ENCODE measurements around the gene USP32. TPM values are rescaled to one million over a fixed set of nuclear protein-coding genes. Genes with fewer than 3 reads are reported as not detected.
A peak's percentile ranks its signal among the peaks of the same experiment; 100 is the strongest.

Gene USP32
- total and polyA plus RNA-seq, 4 donors, result 11.6 to 103 (median 42.9) TPM

DNA sequence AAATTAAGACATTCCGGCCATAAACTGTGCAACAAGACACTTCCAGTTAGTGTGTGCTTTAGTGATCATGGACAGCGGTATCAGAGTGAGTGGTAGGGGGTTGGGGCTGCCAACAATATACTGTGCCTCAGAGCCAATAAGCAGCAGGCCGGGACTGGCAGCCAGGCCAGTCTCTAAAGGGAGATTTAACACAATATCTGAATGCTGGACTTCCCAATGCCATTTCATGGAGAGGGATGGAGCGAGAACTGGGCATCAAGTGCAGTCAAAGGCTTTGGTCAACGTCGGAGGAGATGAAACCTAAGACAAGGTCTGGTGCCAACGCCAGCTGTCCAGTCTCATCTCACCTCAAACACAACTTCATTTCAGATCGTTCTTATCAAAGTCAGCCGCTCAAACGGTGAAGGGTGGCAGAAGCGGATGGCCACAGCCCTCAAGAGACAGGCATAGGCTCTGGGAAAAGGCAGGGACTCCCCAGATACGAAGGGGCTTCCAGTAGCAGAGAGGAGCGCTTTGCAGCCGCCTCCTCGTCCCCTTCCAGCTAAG is 935 bp downstream of the USP32 start:
- peak; percentile 61 for DNase-seq (ENCODE audit: low spot score)
- Histone ChIP-seq H3K36me3 (ENCODE audit: control insufficient read depth in 4 of 4, insufficient read depth in 3 of 4, low read depth in 1 of 4, low read length in 3 of 4) (no peaks in the 10 kb centered on the region), H3K27ac (ENCODE audit: low read depth in 1 of 2, low read length in 2 of 2) (peak overlapping the region; percentile 94 to 96), H3K27me3 (ENCODE audit: control insufficient read depth in 4 of 4, insufficient read depth in 4 of 4, low read length in 3 of 4) (no peaks in the 10 kb centered on the region), H3K9me3 (ENCODE audit: control insufficient read depth in 4 of 4, low read length in 3 of 4) (no peaks in the 10 kb centered on the region), H3K4me3 (ENCODE audit: low read depth in 1 of 3, low read length in 3 of 3) (peak overlapping the region; percentile 73 to 76 (median 75)), H3K9ac (ENCODE audit: low read depth in 1 of 2, low read length in 2 of 2) (peak overlapping the region; percentile 72 to 80), H3K4me1 (ENCODE audit: control insufficient read depth in 4 of 4, insufficient read depth in 4 of 4, low read length in 3 of 4) (peaks cover 0 to 29% (median 10%) of the 10 kb centered on the region in 4 donors)
- no peak for TF ChIP-seq YY1 (IDR thresholded peaks at IDR 0.05)
- TF ChIP-seq, protein P1, sequence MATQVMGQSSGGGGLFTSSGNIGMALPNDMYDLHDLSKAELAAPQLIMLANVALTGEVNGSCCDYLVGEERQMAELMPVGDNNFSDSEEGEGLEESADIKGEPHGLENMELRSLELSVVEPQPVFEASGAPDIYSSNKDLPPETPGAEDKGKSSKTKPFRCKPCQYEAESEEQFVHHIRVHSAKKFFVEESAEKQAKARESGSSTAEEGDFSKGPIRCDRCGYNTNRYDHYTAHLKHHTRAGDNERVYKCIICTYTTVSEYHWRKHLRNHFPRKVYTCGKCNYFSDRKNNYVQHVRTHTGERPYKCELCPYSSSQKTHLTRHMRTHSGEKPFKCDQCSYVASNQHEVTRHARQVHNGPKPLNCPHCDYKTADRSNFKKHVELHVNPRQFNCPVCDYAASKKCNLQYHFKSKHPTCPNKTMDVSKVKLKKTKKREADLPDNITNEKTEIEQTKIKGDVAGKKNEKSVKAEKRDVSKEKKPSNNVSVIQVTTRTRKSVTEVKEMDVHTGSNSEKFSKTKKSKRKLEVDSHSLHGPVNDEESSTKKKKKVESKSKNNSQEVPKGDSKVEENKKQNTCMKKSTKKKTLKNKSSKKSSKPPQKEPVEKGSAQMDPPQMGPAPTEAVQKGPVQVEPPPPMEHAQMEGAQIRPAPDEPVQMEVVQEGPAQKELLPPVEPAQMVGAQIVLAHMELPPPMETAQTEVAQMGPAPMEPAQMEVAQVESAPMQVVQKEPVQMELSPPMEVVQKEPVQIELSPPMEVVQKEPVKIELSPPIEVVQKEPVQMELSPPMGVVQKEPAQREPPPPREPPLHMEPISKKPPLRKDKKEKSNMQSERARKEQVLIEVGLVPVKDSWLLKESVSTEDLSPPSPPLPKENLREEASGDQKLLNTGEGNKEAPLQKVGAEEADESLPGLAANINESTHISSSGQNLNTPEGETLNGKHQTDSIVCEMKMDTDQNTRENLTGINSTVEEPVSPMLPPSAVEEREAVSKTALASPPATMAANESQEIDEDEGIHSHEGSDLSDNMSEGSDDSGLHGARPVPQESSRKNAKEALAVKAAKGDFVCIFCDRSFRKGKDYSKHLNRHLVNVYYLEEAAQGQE (IDR thresholded peaks at IDR 0.05), result peak; percentile 85
- TF ChIP-seq, protein P2, sequence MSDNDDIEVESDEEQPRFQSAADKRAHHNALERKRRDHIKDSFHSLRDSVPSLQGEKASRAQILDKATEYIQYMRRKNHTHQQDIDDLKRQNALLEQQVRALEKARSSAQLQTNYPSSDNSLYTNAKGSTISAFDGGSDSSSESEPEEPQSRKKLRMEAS (IDR thresholded peaks at IDR 0.05), result no peak
- TF ChIP-seq TAF1 (conservative IDR thresholded peaks at IDR 0.05), result peak; percentile 66
- TF ChIP-seq SP1 (IDR thresholded peaks at IDR 0.05), result no peak
- 3% methylated on average over 15 of the region's 15 CpGs for WGBS

DNA sequence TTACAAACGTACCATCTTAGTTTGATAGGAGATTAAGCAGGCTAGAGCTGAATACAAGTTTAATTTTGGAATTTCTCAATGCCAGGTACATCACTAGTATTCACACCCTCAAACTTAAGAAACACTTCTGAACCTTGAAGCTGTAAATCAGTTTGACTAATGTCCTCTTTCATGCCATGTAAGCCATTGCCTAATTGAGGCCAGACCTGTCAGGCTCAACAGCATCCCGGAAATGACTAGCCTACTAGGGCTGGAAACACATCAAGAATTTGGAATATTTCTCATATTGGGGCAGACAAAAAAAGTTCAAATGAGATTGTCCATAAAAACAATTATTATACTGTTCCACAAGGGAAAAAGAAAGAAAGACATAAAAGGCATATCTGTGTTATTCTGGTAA is 1.7 kb downstream of the USP32 start:
- H3K4me1 ChIP-seq (ENCODE audit: control insufficient read depth in 4 of 4, insufficient read depth in 4 of 4, low read length in 3 of 4), result peaks cover 0 to 35% (median 10%) of the 10 kb centered on the region in 4 donors
- WGBS, result 66% methylated on average over 2 of the region's 2 CpGs
- TF ChIP-seq HNF4A (conservative IDR thresholded peaks at IDR 0.05) (no peak), FOXA2 (IDR thresholded peaks at IDR 0.05) (no peak), JUND (IDR thresholded peaks at IDR 0.05) (no peak), YY1 (IDR thresholded peaks at IDR 0.05) (no peak), HNF4G (IDR thresholded peaks at IDR 0.05) (no peak), EGR1 (IDR thresholded peaks at IDR 0.05; ENCODE audit: low read depth in 2 of 2) (no peak), GABPA (IDR thresholded peaks at IDR 0.05 in 1 of 2, conservative IDR thresholded peaks at IDR 0.05 in 1 of 2) (no peak), FOXA1 (IDR thresholded peaks at IDR 0.05) (no peak)
- TF ChIP-seq, protein P3, sequence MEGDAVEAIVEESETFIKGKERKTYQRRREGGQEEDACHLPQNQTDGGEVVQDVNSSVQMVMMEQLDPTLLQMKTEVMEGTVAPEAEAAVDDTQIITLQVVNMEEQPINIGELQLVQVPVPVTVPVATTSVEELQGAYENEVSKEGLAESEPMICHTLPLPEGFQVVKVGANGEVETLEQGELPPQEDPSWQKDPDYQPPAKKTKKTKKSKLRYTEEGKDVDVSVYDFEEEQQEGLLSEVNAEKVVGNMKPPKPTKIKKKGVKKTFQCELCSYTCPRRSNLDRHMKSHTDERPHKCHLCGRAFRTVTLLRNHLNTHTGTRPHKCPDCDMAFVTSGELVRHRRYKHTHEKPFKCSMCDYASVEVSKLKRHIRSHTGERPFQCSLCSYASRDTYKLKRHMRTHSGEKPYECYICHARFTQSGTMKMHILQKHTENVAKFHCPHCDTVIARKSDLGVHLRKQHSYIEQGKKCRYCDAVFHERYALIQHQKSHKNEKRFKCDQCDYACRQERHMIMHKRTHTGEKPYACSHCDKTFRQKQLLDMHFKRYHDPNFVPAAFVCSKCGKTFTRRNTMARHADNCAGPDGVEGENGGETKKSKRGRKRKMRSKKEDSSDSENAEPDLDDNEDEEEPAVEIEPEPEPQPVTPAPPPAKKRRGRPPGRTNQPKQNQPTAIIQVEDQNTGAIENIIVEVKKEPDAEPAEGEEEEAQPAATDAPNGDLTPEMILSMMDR (IDR thresholded peaks at IDR 0.05; ENCODE audit: low read depth, low read length, missing input control), result no peak
- TF ChIP-seq, protein P1 (IDR thresholded peaks at IDR 0.05), result no peak
- H3K36me3 ChIP-seq (ENCODE audit: control insufficient read depth in 4 of 4, insufficient read depth in 3 of 4, low read depth in 1 of 4, low read length in 3 of 4), result no peaks in the 10 kb centered on the region
- H3K9ac ChIP-seq (ENCODE audit: low read depth in 1 of 2, low read length in 2 of 2), result peak overlapping the region; percentile 11 to 48
- H3K9me3 ChIP-seq (ENCODE audit: control insufficient read depth in 4 of 4, low read length in 3 of 4), result no peaks in the 10 kb centered on the region
- H3K27me3 ChIP-seq (ENCODE audit: control insufficient read depth in 4 of 4, insufficient read depth in 4 of 4, low read length in 3 of 4), result no peaks in the 10 kb centered on the region
- no peak for DNase-seq (ENCODE audit: low spot score)
- peak overlapping the region; percentile 94 to 96 for H3K27ac ChIP-seq (ENCODE audit: low read depth in 1 of 2, low read length in 2 of 2)
- peak overlapping the region in 2 of 3 donors; percentile 73 to 76 for H3K4me3 ChIP-seq (ENCODE audit: low read depth in 1 of 3, low read length in 3 of 3)
